NCI-H524 treated with DMSO at 0.1 percent for 48 hours (cell line): Measurements from ENCODE around the gene EIF4E1B.
A peak's percentile ranks its signal among the peaks of the same experiment; 100 is the strongest.

Experiments
- DNase-seq: peaks from one replicate; lab custom pipeline; 2025; lab: John Stamatoyannopoulos, UW

Gene EIF4E1B

DNA sequence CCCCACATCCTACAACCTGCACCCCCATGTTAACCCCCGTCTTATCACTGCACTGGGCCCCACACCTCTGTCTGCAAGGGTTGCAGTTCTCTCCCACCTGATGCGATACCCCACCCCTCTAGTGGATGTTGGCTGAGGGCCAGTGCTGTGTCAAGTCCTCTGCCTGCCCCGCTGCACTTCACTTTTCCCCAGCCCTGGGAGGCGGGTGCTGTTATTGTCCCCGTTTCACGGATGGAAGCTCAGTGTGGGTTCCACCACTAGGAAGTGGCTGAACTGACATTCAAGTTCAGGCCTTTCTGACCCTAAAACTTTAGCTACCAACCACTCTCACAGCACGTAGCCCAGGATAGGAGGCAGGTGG, 3.6 kb upstream of the EIF4E1B start:
- DNase-seq = no peak

DNA sequence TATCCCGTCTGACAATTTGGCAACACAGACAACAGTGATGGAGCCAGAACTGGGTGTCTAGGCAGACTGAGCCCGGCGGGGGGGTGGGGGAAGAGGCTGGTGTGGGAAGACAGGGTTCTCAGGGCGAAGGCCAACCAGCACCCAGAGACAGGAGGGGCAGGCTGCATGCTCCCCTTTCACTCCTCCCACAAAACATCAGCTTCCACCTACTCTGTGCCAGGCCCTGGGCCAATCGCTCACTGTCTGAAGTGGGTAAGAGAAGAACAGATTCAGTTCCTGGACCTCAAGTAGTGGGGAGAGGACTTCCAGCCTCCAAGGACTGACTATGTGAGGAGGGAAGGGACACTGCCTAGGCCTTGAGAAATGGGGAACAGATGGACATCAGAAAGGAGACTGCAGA, 2.9 kb upstream of the EIF4E1B start:
- no peak for DNase-seq

DNA sequence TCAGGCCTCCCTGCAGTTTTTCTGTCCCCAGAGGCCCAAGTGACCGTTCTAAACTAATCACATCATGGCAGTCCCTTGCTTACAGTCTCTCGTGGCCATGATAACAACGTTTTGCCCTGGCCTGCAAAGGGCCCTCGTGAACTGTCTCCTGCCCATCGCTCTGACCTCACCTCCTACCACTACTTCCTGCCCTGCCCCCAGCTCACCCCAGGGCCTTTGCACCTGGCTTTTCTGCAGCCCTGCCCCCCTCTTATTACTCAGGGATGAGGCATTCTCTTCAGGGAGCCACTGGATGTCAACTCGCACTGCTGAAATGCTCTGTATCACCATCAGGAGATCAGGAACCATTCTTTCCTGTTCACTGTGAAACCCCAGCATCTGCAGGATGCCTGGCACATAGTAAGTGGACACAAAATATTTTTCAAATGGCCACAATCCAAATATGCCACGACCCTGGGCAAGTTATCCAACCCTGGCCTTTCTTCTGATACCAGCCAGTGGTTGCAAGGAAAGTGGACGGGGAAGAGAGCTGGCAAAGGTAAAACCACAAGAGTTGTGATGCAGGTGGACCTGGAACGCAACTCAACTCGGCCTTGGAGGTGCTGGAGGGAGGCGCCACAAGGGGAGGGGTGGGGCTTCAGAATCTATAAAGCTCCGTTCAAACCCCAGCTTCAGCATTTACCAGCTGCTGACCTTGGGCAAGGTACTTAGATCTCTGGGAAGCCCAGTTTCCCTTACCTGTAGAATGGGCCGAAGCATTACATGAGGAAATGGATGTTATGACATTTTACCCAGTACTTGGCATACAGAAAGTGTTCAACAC, 1.9 kb upstream of the EIF4E1B start:
- no peak for DNase-seq

DNA sequence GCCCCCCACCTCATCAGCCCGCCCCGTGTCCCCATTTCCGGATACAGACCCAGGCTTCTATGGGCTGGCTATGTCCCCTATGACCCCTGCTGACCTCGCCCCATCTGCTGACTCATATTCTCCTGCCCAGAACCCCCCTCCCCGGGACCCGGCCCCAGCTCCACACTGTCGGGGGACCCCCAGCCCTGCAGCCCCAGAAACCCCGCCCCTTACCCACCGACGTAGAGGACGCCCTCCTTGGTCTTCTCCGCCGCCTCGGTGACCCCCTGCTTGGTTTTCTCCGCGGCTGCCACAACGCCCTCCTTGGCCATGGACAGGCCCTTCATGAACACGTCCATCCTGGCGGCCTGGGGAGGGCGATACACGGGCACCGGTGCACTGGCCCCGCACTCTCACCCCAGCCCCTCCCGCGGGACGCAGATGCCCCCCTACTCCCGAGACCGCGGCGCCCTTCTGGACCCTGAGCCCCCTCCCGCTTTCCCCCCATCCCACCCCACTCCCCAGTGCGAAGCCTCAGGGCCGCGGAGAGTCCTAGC, 1.1 kb upstream of the EIF4E1B start:
- no peak for DNase-seq

DNA sequence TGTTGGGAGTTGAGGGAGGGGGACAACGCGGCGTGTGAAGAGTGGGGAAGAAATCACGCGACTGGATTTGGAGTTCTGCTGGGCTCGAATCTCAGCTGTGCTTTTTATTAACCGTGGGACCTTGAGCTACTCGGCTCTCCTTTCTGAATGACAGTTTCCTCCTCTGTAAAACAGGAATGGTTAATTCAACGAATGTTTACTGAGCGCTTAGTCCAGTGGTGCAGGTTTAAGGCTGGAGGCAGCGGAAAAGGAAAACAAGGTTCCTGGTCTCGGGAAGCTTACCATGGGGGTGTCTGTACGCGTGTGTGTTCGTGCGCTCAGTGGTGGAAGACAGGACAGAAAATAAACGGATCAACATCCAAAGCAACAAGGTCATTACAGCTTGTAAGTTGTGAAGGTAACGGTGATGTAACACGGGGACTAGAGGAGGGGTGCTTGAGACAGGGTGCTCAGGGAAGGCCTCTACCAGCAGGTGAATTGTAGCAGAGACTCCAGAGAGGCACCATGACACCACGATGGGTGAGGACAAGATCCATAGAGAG, 277 bp downstream of the EIF4E1B start:
- no peak for DNase-seq

DNA sequence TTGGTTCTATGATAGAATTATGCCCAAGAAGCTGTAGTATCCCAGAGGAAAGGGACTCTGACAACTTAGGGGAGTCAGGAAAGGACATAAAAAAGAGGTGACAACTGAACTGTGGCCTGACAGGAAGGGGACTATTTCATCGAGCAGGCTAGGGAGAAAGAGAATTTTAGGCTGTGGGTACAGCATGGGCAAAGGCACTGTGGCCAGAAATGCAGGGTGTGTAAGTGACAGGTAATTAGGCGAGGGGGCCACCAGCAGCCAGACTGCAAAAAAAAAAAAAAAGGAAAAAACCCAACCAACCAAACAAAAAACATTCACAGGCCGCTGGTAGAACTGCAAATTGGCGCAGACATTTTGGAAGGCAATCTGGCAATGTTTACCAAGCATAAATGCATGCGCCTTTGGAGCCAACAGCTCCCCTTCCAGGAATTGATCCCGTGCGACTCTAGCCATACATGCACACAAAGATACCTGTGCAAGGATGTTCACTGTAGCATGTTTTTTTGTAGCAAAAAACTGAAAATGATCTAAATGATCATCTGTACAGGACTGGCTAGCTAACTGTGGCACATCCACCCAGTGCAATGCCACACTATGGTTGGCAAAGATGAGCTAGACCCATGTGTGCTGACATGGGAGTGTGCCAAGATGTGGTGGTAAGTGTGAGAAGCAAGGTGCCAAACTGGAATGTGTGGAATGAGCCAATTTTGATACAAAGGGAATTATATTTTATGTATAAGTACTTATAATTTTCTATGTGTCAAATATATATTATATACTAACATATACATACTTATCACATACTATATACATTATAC, 1.1 kb downstream of the EIF4E1B start:
- DNase-seq = no peak

DNA sequence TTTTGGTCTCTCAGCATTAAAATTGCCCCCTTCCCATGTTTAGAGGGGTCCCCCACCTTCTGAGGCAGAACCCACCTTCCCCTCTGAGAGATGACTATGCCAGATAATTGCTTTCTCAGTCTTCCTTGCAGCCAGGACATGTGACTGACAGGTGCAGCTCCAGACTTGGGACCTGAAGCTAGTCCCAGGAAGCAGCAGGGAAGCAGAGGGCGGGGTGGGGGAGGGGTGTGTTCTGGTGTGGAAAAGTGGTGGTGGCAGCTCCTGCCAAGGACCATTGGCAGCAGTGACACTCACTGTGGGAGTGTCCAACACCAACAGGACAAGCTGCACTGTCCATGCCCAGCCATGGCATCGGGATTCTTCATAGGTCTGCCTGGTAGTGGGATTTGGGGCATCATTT, 2.3 kb downstream of the EIF4E1B start:
- no peak for DNase-seq

DNA sequence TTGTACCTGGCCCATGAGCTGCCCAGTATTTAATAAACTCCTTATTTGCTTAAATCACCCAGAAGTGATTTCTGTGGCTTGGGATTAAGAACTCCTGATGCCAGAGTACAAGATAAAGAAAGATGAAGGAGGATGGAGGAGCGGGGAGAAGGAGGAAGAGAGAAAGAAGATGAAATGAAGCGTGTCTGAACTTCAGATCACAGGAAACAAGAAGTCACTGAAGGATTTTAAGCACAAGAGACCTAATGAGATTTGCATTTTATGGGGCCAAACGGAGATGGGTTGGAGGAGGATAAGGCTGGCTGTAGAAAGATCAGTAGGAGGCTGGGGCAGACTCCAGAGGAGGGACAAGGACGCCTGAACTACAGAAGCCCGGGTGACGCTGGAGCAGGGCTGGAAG, 3.1 kb downstream of the EIF4E1B start:
- no peak for DNase-seq

DNA sequence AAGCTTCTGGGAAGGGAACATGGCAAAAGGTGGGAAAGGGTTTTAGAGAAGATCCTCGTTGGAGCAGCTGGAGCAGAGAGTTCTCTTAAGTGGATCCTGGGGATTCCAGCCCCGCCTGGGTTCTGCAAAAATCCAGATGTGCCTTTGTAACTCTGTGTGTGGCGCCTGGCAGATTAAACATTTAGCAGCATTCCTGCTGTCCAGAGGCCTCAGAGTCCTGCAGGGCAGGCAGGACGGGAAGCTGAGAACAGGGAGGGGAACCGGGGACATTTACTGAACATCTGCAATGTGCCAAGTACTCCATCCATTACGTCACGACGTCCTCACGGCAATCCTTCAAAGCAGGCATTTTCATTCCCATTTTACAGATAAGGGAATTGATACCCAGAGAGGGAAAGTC, 6.0 kb downstream of the EIF4E1B start:
- no peak for DNase-seq

DNA sequence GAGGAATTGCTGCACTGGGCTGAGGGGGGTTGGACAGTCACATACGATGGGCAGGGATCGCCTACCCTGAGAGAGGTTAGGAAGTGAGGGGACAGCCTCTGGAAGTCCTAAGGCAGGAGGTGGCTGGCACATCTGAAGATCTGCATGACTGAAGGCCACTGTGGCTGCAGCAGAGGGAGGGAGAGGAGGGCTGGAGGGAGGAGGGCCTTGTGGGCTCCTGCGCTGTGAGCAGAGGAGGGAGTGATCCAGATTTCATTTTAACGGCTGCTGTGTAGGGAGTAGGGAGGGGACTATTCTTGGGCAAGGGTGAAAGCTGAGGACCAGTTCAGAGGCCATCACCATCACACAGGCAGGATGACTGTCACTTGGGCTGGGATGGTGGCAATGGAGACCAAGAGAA, 7.1 kb downstream of the EIF4E1B start:
- DNase-seq = no peak

DNA sequence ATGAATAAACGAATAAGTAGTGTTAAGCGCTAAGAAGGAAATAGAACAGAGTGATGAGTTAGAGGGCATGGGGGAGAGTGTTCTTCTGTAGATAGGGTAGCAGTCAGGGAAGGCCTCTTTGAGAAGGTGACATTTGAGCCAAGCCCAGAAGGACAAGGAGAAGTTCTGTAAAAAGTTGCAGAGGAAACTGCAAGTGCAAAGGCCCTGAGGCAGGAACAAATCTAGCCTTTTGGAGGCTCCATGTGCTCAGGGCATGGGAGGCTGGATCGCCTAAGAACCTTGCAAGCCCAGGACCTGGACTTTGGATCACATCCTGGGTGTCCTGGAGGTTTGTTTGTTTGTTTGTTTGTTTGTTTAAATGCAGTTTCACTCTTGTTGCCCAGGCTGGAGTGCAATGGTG, 8.0 kb downstream of the EIF4E1B start:
- DNase-seq = no peak

DNA sequence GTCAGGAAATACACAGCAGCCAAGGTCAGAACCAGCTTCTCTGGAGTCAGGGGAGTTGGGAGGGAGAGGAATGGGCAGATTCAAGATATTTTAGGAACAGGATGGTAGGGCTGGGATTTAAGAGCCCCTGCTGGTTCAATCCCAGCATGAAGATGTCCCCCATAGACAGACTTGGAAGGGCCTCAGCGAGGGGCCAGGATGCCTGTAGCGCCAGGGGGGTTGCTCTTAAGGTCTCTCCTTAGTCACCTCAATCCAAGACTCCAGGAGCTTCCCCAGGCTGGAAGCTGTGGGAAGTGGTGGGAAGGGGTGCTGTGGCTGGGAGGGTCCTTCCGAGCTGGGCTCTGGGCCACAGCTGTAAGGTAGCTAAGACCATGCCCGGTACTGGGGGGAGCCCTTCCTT, 8.7 kb downstream of the EIF4E1B start:
- no peak for DNase-seq

DNA sequence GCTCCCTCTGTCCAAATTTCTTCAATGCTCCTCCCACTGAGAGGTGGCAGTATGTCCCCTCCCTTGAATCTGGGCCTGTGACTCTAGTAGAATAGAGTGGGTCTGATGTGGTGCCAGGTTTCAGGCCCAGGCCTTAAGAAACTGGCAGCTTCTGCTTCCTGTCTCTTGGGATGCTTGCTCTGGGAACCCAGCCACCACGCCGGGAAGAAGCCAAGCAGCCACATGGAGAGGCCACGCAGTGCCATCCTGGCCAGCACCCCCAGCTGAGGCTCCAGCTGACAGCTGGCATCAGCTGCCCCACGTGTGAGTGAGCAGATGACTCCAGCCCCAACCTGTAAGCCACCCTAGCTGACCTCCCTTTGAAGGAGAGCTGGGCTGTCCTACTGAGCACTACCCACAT, 9.5 kb downstream of the EIF4E1B start:
- peak; percentile 13 for DNase-seq

DNA sequence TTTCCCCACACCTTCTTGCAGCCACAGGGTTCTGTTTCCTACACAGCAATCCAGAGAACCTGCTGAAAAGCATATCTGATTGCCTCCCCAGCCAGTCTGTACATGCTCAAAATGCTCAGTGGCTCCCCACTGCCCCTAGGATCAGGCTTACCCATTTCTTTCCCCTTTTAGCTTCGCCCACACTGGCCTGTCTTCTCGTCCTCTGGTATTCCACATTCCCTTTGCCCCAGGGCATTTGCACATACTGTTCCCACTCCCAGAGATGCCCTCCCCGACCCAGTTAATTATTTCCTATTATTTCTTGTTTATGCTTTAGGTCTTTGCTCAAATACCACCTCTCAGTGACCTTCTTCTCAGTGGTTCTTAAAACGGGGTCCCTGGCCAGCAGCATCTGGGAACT, 10.1 kb downstream of the EIF4E1B start:
- no peak for DNase-seq

DNA sequence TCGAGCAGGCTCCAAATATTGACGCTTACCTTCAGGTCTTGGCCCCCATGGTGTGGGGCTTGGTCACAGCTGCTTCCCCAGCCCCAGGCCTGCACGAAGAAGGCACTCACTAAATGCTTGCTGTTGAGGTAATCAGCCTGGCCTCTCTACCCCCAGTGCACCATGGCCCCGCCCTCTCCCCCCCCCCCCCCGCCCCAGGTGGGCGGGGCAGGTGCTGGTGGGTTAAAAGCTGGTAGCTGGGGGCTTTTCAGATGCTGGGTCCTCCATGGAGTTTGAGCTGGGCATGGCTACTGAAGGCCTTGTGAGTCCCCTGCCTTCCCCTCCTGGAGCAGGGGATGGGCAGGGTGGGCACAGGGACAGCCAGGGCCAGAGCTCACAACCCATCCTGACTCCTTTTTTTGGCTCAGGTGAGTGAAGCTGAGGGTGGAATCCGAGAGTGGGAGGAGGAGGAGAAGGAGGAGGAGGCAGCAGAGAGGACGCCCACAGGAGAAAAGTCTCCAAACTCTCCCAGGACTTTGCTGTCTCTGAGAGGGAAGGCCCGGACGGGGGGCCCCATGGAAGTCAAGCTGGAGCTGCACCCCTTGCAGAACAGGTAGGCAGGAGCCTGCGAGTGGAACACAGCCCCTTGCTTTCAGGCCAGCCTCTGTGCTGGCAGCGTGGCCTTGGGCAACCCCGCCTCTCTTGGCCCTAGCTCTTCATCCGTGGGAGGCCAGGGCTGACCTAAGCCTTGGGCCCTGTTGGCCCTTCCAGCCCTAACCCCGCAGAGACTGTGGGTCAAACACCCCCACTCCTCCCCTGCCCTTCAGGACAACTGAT, 12.4 kb downstream of the EIF4E1B start:
- no peak for DNase-seq

DNA sequence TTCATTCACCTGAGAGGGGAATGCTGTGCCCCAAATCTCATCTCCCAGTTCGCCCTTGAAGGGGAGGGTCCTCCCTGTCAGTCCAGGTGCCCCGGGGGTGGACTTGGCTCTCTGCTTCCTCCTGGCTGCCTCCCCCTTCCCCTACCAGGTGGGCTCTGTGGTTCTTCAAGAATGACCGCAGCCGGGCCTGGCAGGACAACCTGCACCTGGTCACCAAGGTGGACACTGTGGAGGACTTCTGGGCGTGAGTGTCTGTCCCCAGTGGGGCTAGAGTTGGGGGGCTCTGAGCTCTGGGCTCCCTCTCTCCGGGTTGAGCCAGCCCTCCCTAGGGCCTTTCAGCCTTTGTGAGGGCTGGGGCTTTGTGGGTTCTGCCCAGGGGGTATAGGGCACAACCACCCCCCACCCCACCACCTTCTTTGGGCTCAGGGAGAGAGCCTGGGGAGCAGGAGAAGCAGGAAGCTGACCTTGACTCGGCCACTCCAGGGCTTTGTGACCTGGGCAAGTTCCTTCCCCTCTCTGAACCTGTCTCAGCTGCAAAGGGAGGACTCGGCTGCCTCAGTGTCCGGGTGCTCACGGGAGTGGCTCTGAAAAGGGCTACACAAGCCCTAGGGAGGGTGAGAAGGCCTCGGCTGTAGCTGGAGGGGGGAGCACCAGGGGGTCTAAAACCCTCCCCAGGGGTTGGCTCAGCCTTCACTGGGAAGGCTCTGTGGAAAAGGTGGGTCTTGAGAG, 13.2 kb downstream of the EIF4E1B start:
- DNase-seq = no peak

DNA sequence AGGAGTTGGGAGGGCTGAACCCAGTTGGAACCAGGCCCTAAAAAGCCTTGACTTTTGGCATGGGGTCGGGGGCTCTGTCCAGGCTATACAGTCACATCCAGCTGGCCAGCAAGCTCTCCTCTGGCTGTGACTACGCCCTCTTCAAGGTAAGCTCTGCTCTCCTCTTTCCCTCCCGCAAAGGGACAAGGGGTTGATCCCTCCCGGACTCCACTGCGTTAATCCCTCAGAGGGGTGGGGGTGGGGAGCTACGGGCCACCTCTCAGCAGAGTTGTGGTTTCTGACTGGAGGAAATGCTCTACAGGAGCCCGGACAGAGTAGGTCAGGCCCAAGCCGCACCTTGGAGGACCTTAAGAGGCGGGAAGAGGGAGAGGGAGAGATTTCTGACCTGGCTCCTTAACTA, 13.8 kb downstream of the EIF4E1B start:
- DNase-seq = no peak

DNA sequence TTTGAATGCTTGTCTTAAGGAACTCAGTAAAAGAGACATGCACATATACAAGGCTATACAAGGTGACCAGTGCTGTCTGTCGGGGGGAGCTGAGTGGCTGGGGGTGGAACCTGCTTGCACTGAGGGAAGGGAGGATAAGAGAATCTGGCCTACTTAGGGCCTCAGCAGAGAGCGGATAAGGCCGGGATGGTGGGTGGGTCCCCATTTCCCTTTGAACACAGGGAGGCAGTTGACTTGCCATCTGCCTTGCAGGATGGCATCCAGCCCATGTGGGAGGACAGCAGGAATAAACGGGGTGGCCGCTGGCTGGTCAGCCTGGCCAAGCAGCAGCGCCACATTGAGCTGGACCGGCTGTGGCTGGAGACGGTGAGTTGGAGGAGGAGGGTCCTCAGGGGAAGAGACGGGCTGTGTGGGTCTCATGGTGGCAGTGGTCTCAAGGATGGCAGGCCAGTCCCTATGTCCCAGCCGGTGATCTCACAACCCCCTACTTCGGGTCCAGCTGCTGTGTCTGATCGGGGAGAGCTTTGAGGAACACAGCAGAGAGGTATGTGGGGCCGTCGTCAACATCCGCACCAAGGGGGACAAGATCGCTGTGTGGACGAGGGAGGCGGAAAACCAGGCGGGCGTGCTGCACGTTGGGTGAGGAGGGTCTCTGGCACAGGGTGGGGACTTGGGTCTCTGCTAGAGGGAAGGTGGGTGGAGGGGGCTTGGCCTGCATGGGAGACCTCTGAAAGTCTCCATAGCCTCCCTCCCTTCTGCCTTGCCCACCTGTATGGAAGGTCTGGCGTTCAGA, 14.6 kb downstream of the EIF4E1B start:
- no peak for DNase-seq

DNA sequence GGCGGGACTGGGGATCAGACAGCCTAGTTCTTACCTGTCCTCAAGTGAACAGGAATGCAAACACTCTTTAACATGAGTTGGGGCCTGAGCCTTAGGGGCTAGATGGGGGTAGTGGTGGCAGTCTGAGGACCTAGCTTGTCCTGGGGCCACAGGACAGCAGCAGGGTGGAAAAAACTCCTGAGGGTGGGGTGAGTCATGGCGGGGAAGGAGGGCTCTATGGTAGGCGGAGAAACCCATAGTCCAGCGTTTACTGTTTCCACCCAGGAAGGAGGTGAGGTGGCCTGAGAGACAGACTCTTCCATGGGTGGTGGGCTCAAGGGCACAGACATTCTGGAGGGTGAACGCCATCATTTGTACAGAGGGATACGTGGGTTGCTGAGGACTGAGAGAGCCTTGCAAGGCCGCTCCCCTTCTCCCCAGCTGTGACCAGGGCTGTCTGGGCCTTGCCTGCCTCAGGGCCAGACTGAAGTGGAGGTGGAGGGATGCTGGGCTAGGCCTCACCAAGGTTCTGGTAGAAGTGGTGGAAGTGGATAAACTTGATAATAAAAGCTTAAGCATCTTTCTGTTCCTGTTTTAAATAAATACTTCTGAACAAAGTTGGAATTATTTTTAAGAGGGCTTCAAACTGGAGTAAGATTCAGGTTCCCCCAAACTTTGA, 15.7 kb downstream of the EIF4E1B start:
- DNase-seq = no peak

DNA sequence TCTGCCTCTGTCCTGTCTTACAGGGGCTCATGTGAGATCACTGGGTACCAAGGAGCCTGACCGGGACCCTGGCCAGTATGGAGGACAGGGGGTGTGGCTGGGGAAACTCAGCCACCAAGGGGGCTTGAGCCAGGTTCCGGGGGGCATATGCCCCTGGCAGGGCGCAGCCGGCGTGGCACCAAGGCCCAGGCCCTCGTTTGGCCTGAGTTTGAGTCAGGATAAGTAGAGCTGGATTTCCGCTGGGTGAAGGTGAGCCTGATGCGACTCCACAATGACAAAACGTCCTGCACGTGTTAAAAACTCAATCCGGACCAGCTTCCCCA, 16.2 kb downstream of the EIF4E1B start:
- no peak for DNase-seq
